H9 (cell line): ENCODE data around the gene LDB2. TPM values are rescaled to one million over a fixed set of nuclear protein-coding genes. Genes with fewer than 3 reads are reported as not detected.

Experiments
- DNase-seq: peaks from one replicate; pipeline ENCODE4 v3.0.0-alpha.2; 2017
- H2AFZ ChIP-seq: one replicate; pipeline ENCODE4 v1.6.1; 2013; ENCODE audit warnings: mild to moderate bottlenecking, low read length, control low read depth, moderate library complexity
- H2AK5ac ChIP-seq: 2 replicates; pipeline ENCODE4 v1.6.1; 2013; ENCODE audit warnings: low read length, control low read depth, mixed read lengths; ENCODE audit not compliant: insufficient read length
- H2BK120ac ChIP-seq: one replicate; pipeline ENCODE4 v1.6.1; 2013; ENCODE audit warnings: low read depth, mild to moderate bottlenecking, low read length, control low read depth, inconsistent platforms; ENCODE audit not compliant: poor library complexity, severe bottlenecking
- H2BK12ac ChIP-seq: 2 replicates; pipeline ENCODE4 v1.6.1; 2013; ENCODE audit warnings: low read length, control low read depth, mixed read lengths, low read depth; ENCODE audit not compliant: insufficient read length
- H2BK15ac ChIP-seq: 2 replicates; pipeline ENCODE4 v1.6.1; 2013; ENCODE audit warnings: low read depth, low read length, control low read depth
- H2BK20ac ChIP-seq: one replicate; pipeline ENCODE4 v1.6.1; 2013; ENCODE audit warnings: low read depth, mild to moderate bottlenecking, low read length, control low read depth, inconsistent platforms; ENCODE audit not compliant: poor library complexity, severe bottlenecking
- H2BK5ac ChIP-seq: 2 replicates; pipeline ENCODE4 v1.6.1; 2013; ENCODE audit warnings: low read length, control low read depth, mixed read lengths; ENCODE audit not compliant: insufficient read length
- H3K14ac ChIP-seq: 2 replicates; pipeline ENCODE4 v1.6.1; 2013; ENCODE audit warnings: low read length, control low read depth; ENCODE audit not compliant: insufficient read depth
- H3K18ac ChIP-seq: 2 replicates; pipeline ENCODE4 v1.6.1; 2013; ENCODE audit warnings: low read depth, mild to moderate bottlenecking, mixed read lengths, low read length, control low read depth; ENCODE audit not compliant: insufficient read length
- H3K23ac ChIP-seq: 2 replicates; pipeline ENCODE4 v1.6.1; 2013; ENCODE audit warnings: low read length, control low read depth, mixed read lengths, low read depth; ENCODE audit not compliant: insufficient read length
- H3K23me2 ChIP-seq: 2 replicates; pipeline ENCODE4 v1.6.1; 2013; ENCODE audit warnings: low read depth, mild to moderate bottlenecking, mixed read lengths, low read length, control low read depth; ENCODE audit not compliant: insufficient read length, poor library complexity, severe bottlenecking
- H3K27ac ChIP-seq: 2 replicates; pipeline ENCODE4 v1.5.1; 2013; ENCODE audit warnings: low read length, control low read depth, mixed read lengths, low read depth; ENCODE audit not compliant: insufficient read length
- H3K27me3 ChIP-seq: 2 replicates; pipeline ENCODE4 v1.6.1; 2013; ENCODE audit warnings: low read length, control low read depth, inconsistent platforms; ENCODE audit not compliant: insufficient read depth
- H3K4ac ChIP-seq: 2 replicates; pipeline ENCODE4 v1.6.1; 2013; ENCODE audit warnings: low read depth, mild to moderate bottlenecking, control low read depth, inconsistent platforms, low read length, moderate library complexity
- H3K4me1 ChIP-seq: 2 replicates; pipeline ENCODE4 v1.6.1; 2013; ENCODE audit warnings: low read length, control low read depth, inconsistent platforms; ENCODE audit not compliant: insufficient read depth
- H3K4me2 ChIP-seq: 2 replicates; pipeline ENCODE4 v1.6.1; 2013; ENCODE audit warnings: low read length, control low read depth, mixed read lengths; ENCODE audit not compliant: insufficient read length, insufficient read depth
- H3K56ac ChIP-seq: 2 replicates; pipeline ENCODE4 v1.6.1; 2013; ENCODE audit warnings: low read depth, mild to moderate bottlenecking, mixed read lengths, low read length, control low read depth; ENCODE audit not compliant: insufficient read length
- H3K79me1 ChIP-seq: 2 replicates; pipeline ENCODE4 v1.6.1; 2013; ENCODE audit warnings: low read depth, mild to moderate bottlenecking, moderate library complexity, low read length, control low read depth, inconsistent platforms; ENCODE audit not compliant: insufficient read depth, poor library complexity, severe bottlenecking
- H3K79me2 ChIP-seq: 2 replicates; pipeline ENCODE4 v1.6.1; 2013; ENCODE audit warnings: low read length, control low read depth, inconsistent platforms; ENCODE audit not compliant: insufficient read depth
- H3K9ac ChIP-seq: 2 replicates; pipeline ENCODE4 v1.6.1; 2013; ENCODE audit warnings: low read length, control low read depth, mixed read lengths; ENCODE audit not compliant: insufficient read length; ENCODE audit errors: extremely low read depth
- H3K9me3 ChIP-seq: one replicate; pipeline ENCODE4 v1.6.1; 2013; ENCODE audit warnings: low read depth, low read length, inconsistent platforms; ENCODE audit not compliant: control insufficient read depth
- H3T11ph ChIP-seq: one replicate; pipeline ENCODE4 v1.6.1; 2013; ENCODE audit warnings: mild to moderate bottlenecking, low read length, control low read depth, inconsistent platforms
- H4K20me1 ChIP-seq: one replicate; pipeline ENCODE4 v1.6.1; 2013; ENCODE audit not compliant: control insufficient read depth, insufficient read length, insufficient read depth
- H4K5ac ChIP-seq: 2 replicates; pipeline ENCODE4 v1.6.1; 2013; ENCODE audit warnings: low read depth, mild to moderate bottlenecking, mixed read lengths, low read length, control low read depth; ENCODE audit not compliant: insufficient read length
- H4K8ac ChIP-seq: replicated peaks from 2 replicates; pipeline ENCODE4 v1.6.1; 2013; ENCODE audit warnings: low read length, control low read depth, mixed read lengths, low read depth; ENCODE audit not compliant: insufficient read length
- H4K91ac ChIP-seq: 2 replicates; pipeline ENCODE4 v1.6.1; 2013; ENCODE audit warnings: low read depth, mild to moderate bottlenecking, moderate library complexity, mixed read lengths, low read length, control low read depth; ENCODE audit not compliant: insufficient read length
- H3K27ac Mint-ChIP-seq, 3 experiments: 2 replicates in 2 of 3; 3 replicates in 1 of 3; pipeline ENCODE4 v1.8.0; 2020 to 2021; ENCODE audit warnings: mixed read lengths in 3 of 3, mild to moderate bottlenecking in 1 of 3, moderate library complexity in 1 of 3
- H3K27me3 Mint-ChIP-seq: 2 replicates; pipeline ENCODE4 v1.8.0; 2021; ENCODE audit warnings: low read depth, mild to moderate bottlenecking, moderate library complexity, mixed read lengths
- H3K36me3 Mint-ChIP-seq, 3 experiments: 2 replicates in 2 of 3; 3 replicates in 1 of 3; pipeline ENCODE4 v1.8.0; 2020 to 2021; ENCODE audit warnings: low read depth in 3 of 3, mixed read lengths in 3 of 3; ENCODE audit not compliant: insufficient read depth in 1 of 3
- H3K4me1 Mint-ChIP-seq, 2 experiments: 2 replicates each; pipeline ENCODE4 v1.8.0; 2020; ENCODE audit warnings: mixed read lengths in 2 of 2
- H3K4me3 Mint-ChIP-seq, 2 experiments: 2 replicates in 1 of 2; 3 replicates in 1 of 2; pipeline ENCODE4 v1.8.0; 2020 to 2021; ENCODE audit warnings: mild to moderate bottlenecking in 2 of 2, mixed read lengths in 2 of 2, moderate library complexity in 1 of 2
- H3K9me3 Mint-ChIP-seq, 2 experiments: 2 replicates in 1 of 2; 3 replicates in 1 of 2; pipeline ENCODE4 v1.8.0; 2020; ENCODE audit warnings: mild to moderate bottlenecking in 2 of 2, mixed read lengths in 2 of 2, moderate library complexity in 1 of 2
- WGBS: extraction: QIAGEN DNeasy Blood & Tissue Kit; methylation state at CpG from one replicate; pipeline ENCODE4 v1.1.7; 2013; ENCODE audit warnings: missing lambda C conversion rate, low lambda C conversion rate, mixed read lengths; ENCODE audit not compliant: insufficient read length; ENCODE audit errors: extremely low coverage; 5-methylcytosine and 5-hydroxymethylcytosine counted together
- total RNA-seq: library from RNA; stranded (reverse); gene quantifications from 2 replicates; pipeline ENCODE4 v1.2.1, GENCODE V29; 2021
- TF ChIP-seq, protein P1 (sequence below): fragments of 200-600 bp; sonication (generic); conservative IDR thresholded peaks from 3 replicates; pipeline ENCODE4 v1.8.0; 2021; ENCODE audit warnings: antibody characterized with exemption, mild to moderate bottlenecking

LDB2 gene
- total RNA-seq, 1 experiment from 2014 or later, result 22.5 TPM

GRCh38 chr4:16457944-16458343 lies 440.5 kb downstream of the LDB2 start:
- Histone ChIP-seq H2AK5ac (no peak overlapping the region), H3K79me2 (no peaks in the 10 kb centered on the region), H4K5ac (no peak overlapping the region), H2BK12ac (no peak overlapping the region), H3K14ac (no peak overlapping the region), H4K91ac (no peak overlapping the region), H3K79me1 (no peaks in the 10 kb centered on the region), H2AFZ (no peak overlapping the region), H3K4ac (no peak overlapping the region), H2BK15ac (no peak overlapping the region), H3T11ph (no peak overlapping the region), H4K20me1 (no peaks in the 10 kb centered on the region), H3K4me2 (no peak overlapping the region), H2BK5ac (no peak overlapping the region), H3K9ac (no peak overlapping the region), H3K9me3 (no peaks in the 10 kb centered on the region), H2BK20ac (no peak overlapping the region), H3K27ac (no peak overlapping the region), H3K18ac (no peak overlapping the region), H3K23me2 (no peaks in the 10 kb centered on the region), H2BK120ac (no peak overlapping the region), H3K27me3 (peaks cover 2% of the 10 kb centered on the region; the same call in 1 of the 2 replicates), H3K4me1 (no peaks in the 10 kb centered on the region), H3K56ac (no peak overlapping the region), H4K8ac (no peak overlapping the region), H3K23ac (no peak overlapping the region)
- no CpG with 5 or more reads among the region's 4 CpGs for WGBS
- Mint-ChIP-seq H3K27ac (no peak overlapping the region), H3K4me3 (no peak overlapping the region), H3K9me3 (no peaks in the 10 kb centered on the region), H3K36me3 (no peaks in the 10 kb centered on the region), H3K27me3 (peaks cover 92% of the 10 kb centered on the region), H3K4me1 (no peaks in the 10 kb centered on the region)
- TF ChIP-seq, protein P1, sequence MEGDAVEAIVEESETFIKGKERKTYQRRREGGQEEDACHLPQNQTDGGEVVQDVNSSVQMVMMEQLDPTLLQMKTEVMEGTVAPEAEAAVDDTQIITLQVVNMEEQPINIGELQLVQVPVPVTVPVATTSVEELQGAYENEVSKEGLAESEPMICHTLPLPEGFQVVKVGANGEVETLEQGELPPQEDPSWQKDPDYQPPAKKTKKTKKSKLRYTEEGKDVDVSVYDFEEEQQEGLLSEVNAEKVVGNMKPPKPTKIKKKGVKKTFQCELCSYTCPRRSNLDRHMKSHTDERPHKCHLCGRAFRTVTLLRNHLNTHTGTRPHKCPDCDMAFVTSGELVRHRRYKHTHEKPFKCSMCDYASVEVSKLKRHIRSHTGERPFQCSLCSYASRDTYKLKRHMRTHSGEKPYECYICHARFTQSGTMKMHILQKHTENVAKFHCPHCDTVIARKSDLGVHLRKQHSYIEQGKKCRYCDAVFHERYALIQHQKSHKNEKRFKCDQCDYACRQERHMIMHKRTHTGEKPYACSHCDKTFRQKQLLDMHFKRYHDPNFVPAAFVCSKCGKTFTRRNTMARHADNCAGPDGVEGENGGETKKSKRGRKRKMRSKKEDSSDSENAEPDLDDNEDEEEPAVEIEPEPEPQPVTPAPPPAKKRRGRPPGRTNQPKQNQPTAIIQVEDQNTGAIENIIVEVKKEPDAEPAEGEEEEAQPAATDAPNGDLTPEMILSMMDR, result no peak
- DNase-seq, result no peak
